IPS-11a (cell line): Measurements from ENCODE around the gene CPEB4.

Experiments used
- H3K4me3 ChIP-seq: one replicate; pipeline ENCODE4 v1.5.1; 2013; ENCODE audit warnings: low read depth, low read length, control low read depth

Gene CPEB4

GRCh38 chr5:173887610-173888472 lies at the start of gene CPEB4:
Gene CPEB4, plus strand, starts transcription at chr5:173888349. Its CDS starts 1,385 bp downstream, at chr5:173889734.
- peak within 1 kb of the TSS; percentile 67 for H3K4me3 ChIP-seq

GRCh38 chr5:173839117-173839713 lies 48.9 kb upstream of the CPEB4 start:
- no peak overlapping the region for H3K4me3 ChIP-seq

- H3K4me3 ChIP-seq, result no peak overlapping the region
Measured at GRCh38 chr5:173840111-173840983, 47.8 kb upstream of the CPEB4 start.

- no peak overlapping the region for H3K4me3 ChIP-seq
Measured at GRCh38 chr5:173841710-173842109, 46.4 kb upstream of the CPEB4 start.

- H3K4me3 ChIP-seq, result no peak overlapping the region
Measured at GRCh38 chr5:173843794-173844193, 44.4 kb upstream of the CPEB4 start.

- H3K4me3 ChIP-seq, result no peak overlapping the region
Measured at GRCh38 chr5:173845321-173845720, 42.8 kb upstream of the CPEB4 start.

- no peak overlapping the region for H3K4me3 ChIP-seq
Measured at GRCh38 chr5:173846929-173847501, 41.1 kb upstream of the CPEB4 start.

- H3K4me3 ChIP-seq, result no peak overlapping the region
Measured at GRCh38 chr5:173848986-173849596, 39.1 kb upstream of the CPEB4 start.

GRCh38 chr5:173849908-173850307 lies 38.2 kb upstream of the CPEB4 start:
- no peak overlapping the region for H3K4me3 ChIP-seq

- H3K4me3 ChIP-seq, result no peak overlapping the region
Measured at GRCh38 chr5:173850659-173851058, 37.5 kb upstream of the CPEB4 start.

GRCh38 chr5:173851595-173852243 lies 36.4 kb upstream of the CPEB4 start:
- H3K4me3 ChIP-seq, result no peak overlapping the region

GRCh38 chr5:173852790-173853359 lies 35.3 kb upstream of the CPEB4 start:
- H3K4me3 ChIP-seq, result no peak overlapping the region

GRCh38 chr5:173853370-173854131 lies 34.6 kb upstream of the CPEB4 start:
- H3K4me3 ChIP-seq, result no peak overlapping the region

- H3K4me3 ChIP-seq, result no peak overlapping the region
Measured at GRCh38 chr5:173855162-173855994, 32.8 kb upstream of the CPEB4 start.

GRCh38 chr5:173855995-173856656 lies 32.0 kb upstream of the CPEB4 start:
- no peak overlapping the region for H3K4me3 ChIP-seq

- H3K4me3 ChIP-seq, result no peak overlapping the region
Measured at GRCh38 chr5:173857234-173857633, 30.9 kb upstream of the CPEB4 start.

- H3K4me3 ChIP-seq, result no peak overlapping the region
Measured at GRCh38 chr5:173858021-173858669, 30.0 kb upstream of the CPEB4 start.
